HG02571 (cell line): ENCODE data around the gene PPP1R9B.
A peak's percentile ranks its signal among the peaks of the same experiment; 100 is the strongest.

Source experiments
- ATAC-seq: cut with Tn5 transposase; IDR thresholded peaks from one replicate; pipeline ENCODE4 v1.9.1; 2021; ENCODE audit warnings: mild to moderate bottlenecking, moderate library complexity; ENCODE audit not compliant: unreplicated experiment

PPP1R9B gene

DNA sequence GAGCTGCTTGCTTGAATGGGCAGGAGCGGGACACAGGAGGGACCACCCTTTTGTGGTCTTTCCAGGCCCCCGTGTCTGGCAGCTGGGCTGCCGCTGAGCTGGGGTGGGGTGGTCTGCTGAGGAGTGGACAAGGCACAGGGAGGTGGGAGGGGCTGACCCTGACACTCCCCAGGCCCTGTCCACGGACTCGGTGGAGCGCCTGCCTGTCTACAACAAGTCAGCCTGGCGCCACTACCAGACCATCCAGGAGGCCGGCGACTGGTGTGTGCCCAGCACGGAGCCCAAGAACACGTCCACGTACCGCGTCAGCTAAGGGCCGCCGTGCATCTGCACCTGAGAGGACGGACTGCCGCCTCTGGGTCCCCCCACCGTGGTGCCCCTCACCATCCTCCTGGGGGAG, 40.7 kb downstream of the PPP1R9B start:
- no peak for ATAC-seq

DNA sequence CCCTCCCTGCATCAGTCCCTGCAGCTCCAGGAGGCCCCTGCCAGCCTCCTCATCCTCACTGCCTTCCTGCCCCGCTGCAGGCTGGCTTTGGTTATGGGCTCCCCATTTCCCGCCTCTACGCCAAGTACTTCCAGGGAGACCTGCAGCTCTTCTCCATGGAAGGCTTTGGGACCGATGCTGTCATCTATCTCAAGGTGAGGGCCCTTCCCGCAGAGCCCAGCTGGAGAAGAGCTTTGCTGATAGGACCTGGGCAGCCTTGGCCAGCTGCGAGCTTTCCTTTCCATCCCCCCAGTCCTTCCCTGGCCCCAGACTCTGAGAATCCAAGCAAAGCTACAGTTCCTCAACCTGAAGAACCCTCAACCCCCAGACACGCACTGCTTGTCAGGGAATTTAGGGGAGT, 41.3 kb downstream of the PPP1R9B start:
- ATAC-seq = no peak

DNA sequence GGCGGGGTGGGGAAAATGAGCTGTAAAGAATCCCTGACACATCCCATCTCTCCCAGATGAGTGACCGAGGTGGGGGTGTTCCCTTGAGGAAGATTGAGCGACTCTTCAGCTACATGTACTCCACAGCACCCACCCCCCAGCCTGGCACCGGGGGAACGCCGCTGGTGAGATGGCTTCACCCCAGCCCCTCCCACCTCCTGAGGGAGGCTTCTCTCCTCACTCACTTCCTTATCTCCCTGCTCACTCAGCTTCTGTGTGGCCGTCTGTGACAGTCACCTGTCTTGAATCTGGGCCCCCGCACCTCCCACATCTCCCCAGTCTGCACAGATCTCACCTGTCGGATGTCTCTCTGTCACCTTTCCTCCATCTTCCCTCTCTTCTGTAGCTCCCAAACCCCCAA, 41.9 kb downstream of the PPP1R9B start:
- ATAC-seq = no peak

DNA sequence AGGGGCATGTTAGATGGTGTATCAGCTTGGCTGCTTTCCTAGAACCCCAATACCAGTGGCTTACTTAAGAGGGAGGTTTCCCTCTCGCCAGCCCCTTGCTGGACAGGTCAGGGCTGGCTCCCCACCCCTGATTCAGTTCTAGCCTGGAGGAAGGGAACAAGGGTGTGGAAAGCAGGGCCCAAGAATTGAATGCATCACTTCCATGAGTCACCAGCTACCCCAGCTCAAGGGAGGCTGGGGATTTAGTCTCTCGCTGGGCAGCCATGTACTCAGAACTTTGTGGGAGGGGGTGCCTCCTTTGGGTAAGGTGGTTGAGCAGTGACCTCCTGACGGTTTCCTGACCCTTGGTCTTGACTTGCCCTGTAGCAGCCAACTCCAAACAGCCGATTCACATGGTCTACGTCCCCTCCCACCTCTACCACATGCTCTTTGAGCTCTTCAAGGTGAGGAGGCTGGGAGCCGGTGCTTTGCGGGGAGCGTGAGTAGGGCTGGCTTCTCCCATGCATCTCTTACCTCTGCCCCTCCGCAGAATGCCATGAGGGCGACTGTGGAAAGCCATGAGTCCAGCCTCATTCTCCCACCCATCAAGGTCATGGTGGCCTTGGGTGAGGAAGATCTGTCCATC, 42.6 kb downstream of the PPP1R9B start:
- no peak for ATAC-seq

DNA sequence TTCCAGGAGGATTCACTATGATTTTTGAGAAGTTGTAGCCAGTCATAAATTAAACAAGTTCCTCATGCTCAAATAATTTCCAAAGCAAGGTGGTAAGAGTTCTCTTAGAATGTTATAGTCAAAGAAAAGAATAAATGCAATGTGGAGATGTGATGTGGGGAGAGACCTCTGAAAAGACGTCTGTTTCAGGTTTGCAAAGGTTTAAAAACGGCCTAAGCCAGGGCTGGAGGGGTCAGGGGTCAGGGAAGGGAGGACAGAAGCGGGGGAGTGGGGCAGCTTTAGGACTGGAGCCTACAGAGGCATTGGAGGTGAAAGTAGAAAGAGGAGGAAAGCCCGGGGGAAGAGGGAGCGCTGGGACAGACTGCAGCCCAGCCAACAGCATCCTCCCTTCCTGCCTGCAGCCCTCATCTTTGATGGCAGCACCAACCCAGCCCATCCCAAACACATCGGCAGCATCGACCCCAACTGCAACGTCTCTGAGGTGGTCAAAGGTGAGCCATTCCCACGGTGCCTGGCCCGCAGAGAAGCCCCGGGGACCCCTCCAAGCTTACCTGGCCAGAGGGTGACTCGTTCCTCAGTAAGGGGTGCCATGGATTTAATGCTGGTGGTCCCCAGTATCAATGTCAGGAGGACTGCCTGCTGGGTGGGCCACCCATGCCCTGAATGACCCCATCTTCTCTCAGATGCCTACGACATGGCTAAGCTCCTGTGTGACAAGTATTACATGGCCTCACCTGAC, 43.9 kb downstream of the PPP1R9B start:
- no peak for ATAC-seq

DNA sequence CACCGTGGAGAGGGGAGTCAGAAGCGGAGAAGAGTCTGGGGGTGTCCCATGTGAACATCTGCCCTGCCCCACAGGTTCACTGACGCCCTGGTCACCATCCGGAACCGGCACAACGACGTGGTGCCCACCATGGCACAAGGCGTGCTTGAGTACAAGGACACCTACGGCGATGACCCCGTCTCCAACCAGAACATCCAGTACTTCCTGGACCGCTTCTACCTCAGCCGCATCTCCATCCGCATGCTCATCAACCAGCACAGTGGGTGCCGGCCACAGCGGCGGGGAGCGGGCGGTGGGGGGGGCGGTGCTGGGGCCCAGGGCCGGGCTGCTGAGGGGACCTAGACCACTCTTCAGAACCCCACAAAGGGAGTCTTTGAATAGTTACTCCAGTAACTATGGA, 44.7 kb downstream of the PPP1R9B start:
- no peak for ATAC-seq

DNA sequence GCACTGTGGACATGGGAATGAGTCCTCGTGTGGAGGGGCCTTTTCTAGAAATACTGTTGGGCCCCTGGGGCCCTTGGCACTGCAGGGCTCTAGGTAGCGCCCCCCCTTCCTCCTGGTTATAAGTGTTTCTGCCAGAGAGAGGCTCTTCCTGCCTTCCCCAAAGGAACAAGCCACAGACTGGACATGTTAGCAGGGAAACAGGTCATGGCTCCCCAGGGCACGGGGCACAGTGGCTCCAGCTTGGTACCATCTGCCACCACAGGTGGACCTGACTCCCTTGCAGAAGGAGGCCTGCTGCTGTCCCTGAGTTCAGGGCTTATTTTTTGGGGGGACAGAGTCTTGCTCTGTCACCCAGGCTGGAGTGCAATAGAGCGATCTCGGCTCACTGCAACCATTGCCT, 46.5 kb downstream of the PPP1R9B start:
- no peak for ATAC-seq

DNA sequence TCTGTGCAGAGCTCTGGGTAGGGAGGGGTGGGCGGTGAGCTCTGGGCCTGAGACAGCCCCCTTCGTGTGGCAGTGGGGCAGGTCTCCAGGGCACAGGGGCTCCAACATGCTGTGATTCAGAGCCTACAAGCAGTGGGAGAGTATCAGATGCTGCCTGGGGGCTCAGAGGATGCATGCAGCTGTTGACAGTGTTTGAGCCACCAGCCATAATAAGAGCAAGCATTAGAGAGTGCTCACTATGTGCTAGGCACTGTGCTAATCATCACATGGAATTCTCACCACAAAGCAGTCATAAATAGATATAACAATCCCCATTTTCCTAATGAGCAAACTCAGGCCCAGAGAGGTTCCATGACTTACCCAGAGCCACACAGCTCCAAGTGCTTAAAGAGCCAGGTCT, 47.2 kb downstream of the PPP1R9B start:
- ATAC-seq = no peak

DNA sequence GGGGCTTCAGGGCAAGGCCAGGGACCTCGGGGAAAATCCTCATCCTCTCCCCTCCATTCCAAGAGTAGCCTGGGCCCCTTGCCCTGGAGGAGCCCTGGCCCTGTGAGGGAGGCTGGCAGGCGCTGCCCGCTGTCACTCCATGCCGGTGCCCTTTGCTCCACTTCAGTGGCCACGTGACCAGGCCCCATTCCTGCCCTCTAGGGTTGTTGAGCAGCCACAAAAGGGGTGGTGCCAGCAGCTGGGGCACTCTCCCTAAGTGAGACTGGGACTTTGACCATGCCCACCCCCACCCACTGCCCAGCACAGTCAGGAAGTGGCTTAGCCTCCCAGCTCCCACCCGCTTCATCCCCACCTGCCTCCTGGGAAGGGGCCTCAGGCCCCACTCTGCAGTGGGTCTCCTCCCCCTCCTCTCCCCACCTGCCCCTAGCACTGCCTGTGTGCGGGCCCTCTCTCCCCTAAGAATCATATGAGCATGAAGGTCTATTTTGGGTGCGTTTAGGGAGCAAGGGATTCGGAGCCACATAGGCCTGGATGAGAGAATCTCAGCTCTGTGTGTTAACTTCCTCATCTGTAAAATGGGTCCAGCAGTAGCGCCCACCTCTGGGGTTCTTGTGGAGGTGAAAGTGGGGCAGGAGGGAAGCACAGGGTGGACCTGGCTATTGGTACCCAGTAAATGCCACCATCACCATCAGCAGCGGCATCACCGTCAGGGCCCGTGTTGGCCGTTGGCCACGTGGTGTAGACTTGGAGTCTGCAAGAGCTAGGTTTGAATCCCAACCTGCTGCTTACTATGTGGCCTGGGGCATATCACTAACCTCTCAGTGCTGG, 48.1 kb downstream of the PPP1R9B start:
- no peak for ATAC-seq

DNA sequence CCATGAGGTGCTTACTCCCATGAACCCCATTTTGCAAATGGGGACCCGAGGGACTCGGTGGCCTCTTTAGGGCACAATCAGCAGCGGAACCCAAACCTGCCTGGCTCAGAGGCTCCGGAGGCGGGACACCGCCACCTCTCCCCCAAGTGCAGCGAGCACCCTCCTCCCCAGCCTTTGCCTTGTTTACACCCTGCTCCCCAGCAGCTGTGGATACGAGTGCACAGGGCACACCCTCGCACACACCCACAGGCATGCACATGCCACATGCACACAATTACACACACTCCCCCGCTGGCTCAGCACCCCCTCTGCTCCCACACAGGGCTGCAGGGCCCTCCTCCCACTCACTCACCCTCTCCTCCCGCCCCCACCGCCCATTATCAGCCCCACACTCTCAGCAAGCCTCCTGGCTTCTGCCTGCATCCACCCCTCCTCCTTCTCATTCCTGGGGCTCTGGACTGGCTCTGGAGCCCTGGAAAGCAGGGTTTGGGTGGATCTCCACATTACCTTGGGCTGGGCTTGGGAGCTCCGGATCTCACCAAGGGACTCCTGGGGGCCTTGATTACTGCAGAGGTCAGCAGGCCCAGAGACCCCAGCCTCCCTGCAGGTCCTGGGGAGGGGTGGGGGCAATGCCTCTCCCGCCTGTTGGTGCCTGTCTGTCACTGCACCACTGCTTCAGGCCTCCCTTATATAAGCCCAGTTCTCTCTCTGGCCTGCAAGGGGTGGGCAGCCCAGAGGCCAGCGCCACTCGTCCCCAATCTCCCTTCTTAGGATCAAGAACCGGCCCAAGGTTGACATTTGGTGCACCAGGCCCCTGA, 48.9 kb downstream of the PPP1R9B start:
- no peak for ATAC-seq

DNA sequence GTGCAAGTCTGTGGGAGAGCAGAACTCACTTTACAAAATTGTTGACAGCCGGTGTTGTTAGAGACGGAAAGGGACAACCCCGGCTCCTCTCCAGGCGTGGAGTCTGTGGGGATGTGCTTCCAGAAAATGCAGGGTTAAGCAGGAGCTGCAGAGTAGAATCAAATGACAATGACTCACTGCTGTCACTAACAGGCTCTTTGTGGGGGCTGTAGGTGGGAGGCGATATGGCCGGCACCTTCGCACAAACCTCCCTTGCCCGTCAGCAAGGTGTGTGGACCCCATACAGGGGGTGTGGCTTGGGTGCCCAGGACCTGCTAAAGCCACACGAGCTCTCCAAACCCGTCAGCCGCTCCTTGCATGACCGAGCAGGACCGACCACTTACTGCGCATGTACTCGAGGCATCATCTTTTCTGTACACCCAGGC, 49.5 kb downstream of the PPP1R9B start:
- ATAC-seq = no peak

DNA sequence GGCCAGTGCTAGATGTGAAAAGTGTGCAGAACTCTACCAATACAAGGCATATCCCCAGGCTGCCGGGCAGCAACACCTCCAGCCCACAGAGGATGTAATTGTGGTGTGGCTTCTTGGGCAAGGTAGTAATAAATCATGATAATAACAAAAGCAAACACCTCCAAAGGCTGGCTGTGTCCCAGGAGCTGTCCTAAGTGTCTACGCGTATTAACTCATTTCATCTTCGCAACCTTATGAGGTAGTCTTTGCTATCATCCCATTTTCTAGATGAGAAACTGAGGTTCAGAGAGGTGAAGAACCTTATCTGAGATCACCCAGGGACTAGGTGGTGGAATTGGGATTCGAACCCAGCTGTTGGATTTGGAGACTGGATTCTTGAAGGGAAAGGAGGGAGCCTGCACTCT, 50.0 kb downstream of the PPP1R9B start:
- no peak for ATAC-seq

DNA sequence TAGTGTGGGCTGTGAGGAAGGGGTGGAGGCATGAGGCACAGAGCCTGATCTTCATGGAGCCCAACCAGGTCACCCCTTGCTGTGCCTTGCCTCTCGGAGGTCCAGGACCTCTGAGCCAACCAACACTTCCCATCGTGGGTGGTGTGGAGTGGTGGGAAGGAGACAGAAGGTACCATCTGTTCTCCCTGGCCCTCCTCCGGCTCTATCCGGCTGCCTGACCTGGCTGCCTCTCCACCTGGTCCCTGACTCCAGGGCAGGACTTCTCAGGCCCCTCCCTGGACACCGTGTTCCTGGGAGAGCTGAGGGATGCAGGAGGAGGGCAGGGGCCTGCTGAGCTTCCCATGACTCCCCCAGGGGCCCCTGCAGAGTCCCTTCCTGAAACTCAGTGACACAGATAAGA, 51.5 kb downstream of the PPP1R9B start:
- no peak for ATAC-seq

DNA sequence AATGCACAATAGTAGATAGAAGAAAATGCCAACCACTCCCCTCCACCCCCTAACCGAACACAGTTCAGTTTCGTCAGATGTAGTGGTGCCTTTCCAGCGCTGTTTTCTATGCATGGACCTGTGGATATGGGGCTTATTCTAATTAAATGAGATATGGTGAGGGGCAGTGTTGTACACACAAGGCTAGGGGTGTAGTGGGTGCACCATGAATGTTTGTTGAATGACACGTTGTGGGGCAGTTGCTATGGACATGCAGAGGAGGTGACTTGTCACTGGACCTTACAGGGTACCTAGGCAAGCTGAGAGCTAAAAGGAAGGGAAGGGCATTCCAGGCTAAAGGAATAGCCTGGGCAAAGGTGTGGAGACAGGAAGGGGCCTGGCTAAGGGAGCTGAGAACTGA, 51.9 kb downstream of the PPP1R9B start:
- no peak for ATAC-seq

DNA sequence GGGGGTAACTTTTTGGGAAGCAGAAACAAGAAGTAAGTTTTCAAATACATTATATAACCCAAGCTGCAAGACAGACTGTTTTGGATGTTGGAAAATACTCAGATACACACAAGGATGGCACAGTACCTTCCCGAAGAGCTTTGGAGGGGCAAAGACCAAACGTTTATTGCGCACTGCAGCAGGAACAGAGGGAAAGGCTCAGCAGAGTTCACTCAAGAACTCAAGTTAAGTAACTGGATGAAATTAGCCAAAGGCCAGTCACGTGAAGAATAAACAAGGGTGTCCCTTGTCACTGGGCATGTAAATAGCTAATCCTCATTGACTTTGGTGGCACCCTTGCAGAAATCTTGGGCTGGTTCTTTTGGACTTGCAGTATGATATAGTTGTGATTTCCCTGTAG, 52.6 kb downstream of the PPP1R9B start:
- ATAC-seq = no peak

DNA sequence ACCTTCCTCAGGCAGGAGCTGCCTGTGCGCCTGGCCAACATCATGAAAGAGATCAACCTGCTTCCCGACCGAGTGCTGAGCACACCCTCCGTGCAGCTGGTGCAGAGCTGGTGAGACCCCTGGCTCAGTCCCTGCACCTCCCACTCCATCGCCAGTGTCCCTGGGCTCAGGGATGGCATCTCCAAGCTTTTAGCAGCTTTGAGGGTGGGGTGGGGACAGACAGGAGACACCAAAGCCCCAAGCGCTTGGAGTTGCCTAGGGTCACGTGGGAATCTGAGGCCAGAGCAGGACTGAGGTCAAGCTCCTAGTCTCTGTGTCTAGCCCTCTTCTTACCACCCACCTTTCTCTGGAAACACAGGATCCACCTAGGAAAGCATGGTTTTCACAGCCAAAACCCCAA, 53.0 kb downstream of the PPP1R9B start:
- ATAC-seq = no peak

DNA sequence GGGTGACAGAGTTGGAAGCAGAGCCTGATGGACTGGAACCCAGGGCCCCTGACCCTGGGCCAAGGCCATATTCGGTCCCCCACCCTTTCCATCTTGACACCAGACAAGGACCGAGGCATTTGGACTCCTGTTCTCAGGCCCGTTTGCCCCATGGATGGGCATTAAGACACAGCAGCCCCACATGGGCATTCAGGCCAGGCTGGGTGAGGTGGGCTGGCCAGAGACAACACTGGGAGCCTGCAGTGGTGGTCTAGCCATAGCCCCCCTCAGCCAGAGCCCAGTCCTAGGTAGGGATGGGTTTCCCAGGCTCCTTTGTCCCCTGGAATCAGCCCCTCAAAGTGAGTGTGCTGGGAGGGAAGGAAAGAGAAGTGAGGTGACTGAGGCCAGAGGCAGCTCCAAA, 53.7 kb downstream of the PPP1R9B start:
- ATAC-seq = no peak

DNA sequence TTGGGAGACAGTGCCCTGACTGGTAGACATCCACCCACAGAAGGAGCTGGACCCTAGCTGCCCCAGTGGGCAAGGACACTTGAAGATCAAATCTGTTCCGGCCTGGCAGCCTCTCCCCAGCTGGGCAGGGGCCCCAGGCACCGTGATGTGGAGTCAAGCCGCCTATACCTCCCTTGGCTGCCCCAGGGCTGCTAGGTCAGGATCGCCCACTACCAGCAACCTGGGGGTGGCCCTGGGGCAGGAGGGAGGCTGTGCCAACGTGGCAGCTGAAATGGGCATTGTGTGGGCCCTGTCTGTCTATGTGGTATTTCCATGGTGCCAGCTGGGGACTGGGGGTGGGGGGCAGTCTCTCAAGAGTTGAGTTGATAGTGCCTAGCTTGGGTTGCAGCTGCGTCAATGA, 54.4 kb downstream of the PPP1R9B start:
- no peak for ATAC-seq

DNA sequence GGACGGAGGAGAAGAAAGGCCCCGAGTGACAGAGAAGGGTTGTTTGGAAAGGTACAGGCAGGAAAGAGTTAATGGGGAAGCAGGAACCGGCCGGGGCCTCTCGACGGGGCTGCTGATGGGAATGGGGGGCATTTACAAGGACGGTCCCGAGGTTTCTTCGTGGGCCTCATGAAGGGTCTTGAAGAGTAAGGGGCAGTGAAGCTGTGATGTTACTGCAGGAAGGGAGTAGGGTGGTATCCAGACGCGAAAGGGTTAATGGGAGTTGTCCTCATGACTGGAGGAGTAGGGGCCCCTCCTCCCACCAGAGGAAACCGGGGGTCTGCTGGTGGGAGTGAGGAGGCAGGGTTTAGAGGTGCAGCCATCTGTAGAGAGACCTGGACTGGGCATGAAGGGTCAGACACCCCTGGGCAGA, 54.8 kb downstream of the PPP1R9B start:
- ATAC-seq = no peak

DNA sequence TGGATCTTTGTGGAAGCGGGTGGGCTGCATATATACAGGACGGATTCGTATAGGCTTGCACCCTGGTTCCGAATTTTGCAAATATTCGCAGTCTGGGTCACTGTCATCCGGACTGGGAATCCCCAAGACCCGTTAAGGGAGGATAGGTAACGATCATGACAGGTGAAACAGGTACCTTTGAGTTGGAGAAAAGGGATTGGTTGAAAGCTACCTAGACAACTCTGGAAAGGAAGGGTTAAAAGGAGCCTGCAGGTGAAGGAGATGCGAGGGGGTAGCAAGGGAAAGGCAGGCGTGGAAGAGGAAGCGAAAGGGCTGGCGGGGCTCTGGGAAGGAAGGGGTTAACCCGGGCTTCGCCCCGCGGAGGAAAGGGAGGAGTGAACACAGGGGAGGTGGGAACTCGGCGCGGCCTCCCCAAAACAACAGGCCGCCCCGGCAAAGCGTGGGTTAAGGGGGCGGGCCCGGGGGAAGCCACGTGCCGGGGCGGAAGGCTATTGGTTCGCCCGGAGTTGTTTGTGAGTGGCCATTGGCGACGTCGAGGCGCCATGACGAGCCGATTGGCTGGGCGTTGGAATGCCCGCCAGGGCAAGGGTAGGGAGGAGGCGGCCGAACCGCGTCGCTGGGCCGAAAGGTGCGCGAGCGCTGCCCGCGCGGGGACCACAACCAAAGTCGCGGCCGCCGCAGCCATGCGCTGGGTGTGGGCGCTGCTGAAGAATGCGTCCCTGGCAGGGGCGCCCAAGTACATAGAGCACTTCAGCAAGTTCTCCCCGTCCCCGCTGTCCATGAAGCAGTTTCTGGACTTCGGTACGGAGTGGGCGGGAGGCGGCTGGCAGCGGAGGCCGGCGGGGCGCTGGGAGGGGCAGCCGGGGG, 55.5 kb downstream of the PPP1R9B start, which contains the start of gene PDK2:
Gene PDK2, plus strand, starts transcription at position 599 of the 867 bp plus-strand sequence. Its CDS starts 85 bp downstream, at position 684.
- ATAC-seq = peak; percentile 83
